ENCODE results near the gene NRSN2. TPM values are rescaled to one million over a fixed set of nuclear protein-coding genes. Genes with fewer than 3 reads are reported as not detected.

Gene NRSN2
- total and polyA plus RNA-seq, 7 experiments from 2014 or later: 0.24 to 2.1 (median 1.3) TPM

DNA sequence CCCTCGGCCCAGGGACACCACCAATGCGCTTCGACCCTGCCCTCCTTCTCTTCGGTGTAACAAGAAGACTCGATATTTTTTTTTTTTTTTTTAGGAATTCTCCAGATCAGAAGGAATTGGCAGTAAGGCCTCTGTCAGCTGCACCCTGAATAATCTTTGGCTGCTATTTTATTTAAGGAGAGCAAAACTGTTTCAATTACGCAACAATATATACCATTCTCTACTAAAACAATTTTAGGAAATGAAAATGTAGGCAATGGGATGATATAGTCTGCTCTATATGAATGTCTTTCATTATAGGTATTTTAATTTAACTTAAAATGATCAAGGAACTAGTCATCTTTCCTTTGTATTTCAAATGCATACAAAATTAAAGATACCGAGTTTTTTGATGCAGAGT lies 36.3 kb upstream of the NRSN2 start:
- ATAC-seq: no peak
- H3K4me1 ChIP-seq (ENCODE audit: control insufficient read depth in 2 of 2, insufficient read depth in 2 of 2, low read length in 2 of 2): peaks cover 0 to 18% of the 10 kb centered on the region in 2 donors
- H3K4me3 ChIP-seq (ENCODE audit: low read length): peak overlapping the region; percentile 40
- intact Hi-C loops (cut with micrococcal nuclease): loop anchor here (1.0 kb wide), 3 partner anchors 13 to 15 kb away; partner anchors contain the start of genes SOX12 (in 1 of the 2) and ZCCHC3 (in 1 of the 2)
- Mint-ChIP-seq H3K27ac (peak overlapping the region in 8 of 9 donors; percentile 37 to 88 (median 79)), H3K36me3 (no peaks in the 10 kb centered on the region), H3K27me3 (peaks cover 0 to 3% (median 0%) of the 10 kb centered on the region in 5 donors), H3K9me3 (no peaks in the 10 kb centered on the region), H3K4me3 (peak overlapping the region; percentile 81 to 90 (median 86)), H3K4me1 (peaks cover 11 to 25% (median 22%) of the 10 kb centered on the region in 7 donors)
- no peak for DNase-seq
- ChIA-PET CTCF (interaction anchor here (0.6 to 1.9 kb wide), 4 partner anchors 9 to 17 kb away, joined by 3 to 7 read pairs (median 4); no protein-coding TSS in a partner anchor), POLR2A (interaction anchor here (0.9 to 3.4 kb wide), 6 partner anchors 11 to 44 kb away, joined by 3 to 38 read pairs (median 4); partner anchors contain the start of genes SOX12 and ZCCHC3)
- no peaks in the 10 kb centered on the region for H3K9me3 ChIP-seq (ENCODE audit: control insufficient read depth in 2 of 3, low read length in 3 of 3)
- H3K27ac ChIP-seq (ENCODE audit: low read depth, low read length): no peak overlapping the region
- H3K27me3 ChIP-seq (ENCODE audit: control insufficient read depth in 2 of 2, insufficient read depth in 2 of 2, low read length in 2 of 2): no peaks in the 10 kb centered on the region
- H3K36me3 ChIP-seq (ENCODE audit: control insufficient read depth in 2 of 3, insufficient read depth in 3 of 3, low read length in 3 of 3): no peaks in the 10 kb centered on the region

DNA sequence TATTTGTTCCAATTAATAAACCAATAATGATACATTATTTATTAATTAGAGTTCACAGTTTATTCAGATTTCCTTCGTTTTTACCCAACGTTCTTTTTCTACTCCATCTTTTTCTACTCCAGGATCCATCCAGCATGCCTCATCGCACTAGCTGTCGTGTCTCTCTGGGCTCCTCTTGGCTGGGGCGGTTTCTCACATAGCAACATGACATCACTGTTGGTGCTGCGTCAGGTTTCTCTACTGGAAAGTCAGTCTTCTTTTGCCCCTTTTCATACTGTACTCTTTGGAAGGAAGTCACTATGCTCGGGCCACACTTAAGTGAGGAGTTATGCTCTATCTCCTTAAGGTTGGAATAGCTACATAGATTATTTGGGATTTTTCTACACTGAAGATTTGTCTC lies 35.3 kb upstream of the NRSN2 start:
- Mint-ChIP-seq H3K9me3 (no peaks in the 10 kb centered on the region), H3K27me3 (peaks cover 0 to 3% (median 0%) of the 10 kb centered on the region in 5 donors), H3K27ac (peak overlapping the region in 1 of 9 donors; percentile 47), H3K36me3 (no peaks in the 10 kb centered on the region), H3K4me3 (peak overlapping the region in 6 of 10 donors; percentile 5 to 26 (median 15)), H3K4me1 (peaks cover 11 to 25% (median 22%) of the 10 kb centered on the region in 7 donors)
- intact Hi-C loops (cut with micrococcal nuclease): no loop called here
- no peak for DNase-seq
- POLR2A ChIA-PET: interaction anchor here (0.8 to 2.4 kb wide), 3 partner anchors 13 to 15 kb away, joined by 3 to 8 read pairs (median 4); partner anchors contain the start of genes SOX12 and ZCCHC3
- CTCF ChIA-PET: no interaction called here
- no peaks in the 10 kb centered on the region for H3K9me3 ChIP-seq (ENCODE audit: control insufficient read depth in 2 of 3, low read length in 3 of 3)
- H3K27ac ChIP-seq (ENCODE audit: low read depth, low read length): no peak overlapping the region
- peaks cover 0 to 18% of the 10 kb centered on the region in 2 donors for H3K4me1 ChIP-seq (ENCODE audit: control insufficient read depth in 2 of 2, insufficient read depth in 2 of 2, low read length in 2 of 2)
- H3K4me3 ChIP-seq (ENCODE audit: low read length): no peak overlapping the region
- H3K36me3 ChIP-seq (ENCODE audit: control insufficient read depth in 2 of 3, insufficient read depth in 3 of 3, low read length in 3 of 3): no peaks in the 10 kb centered on the region
- ATAC-seq: no peak
- no peaks in the 10 kb centered on the region for H3K27me3 ChIP-seq (ENCODE audit: control insufficient read depth in 2 of 2, insufficient read depth in 2 of 2, low read length in 2 of 2)

DNA sequence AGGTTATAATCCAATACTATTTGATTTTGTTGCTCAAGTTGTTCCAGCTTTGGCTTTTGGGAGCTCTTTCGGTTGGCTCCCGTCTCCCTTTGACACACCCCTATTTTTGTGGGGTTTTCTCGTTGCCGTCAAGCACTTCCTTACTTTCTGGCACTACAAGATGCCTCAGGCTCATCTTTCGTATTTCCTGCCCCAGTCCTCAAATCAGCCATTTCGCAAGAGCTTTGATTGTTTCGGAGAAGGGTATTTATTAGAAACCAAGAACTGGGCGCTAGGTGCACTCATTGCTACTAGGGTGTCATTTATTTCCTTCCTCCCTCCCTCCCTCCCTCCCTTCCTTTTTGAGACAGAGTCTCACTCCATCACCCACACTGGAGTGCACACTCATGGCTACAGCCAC lies 34.8 kb upstream of the NRSN2 start:
- Histone ChIP-seq H3K4me1 (ENCODE audit: control insufficient read depth in 2 of 2, insufficient read depth in 2 of 2, low read length in 2 of 2) (peaks cover 0 to 18% of the 10 kb centered on the region in 2 donors), H3K9me3 (ENCODE audit: control insufficient read depth in 2 of 3, low read length in 3 of 3) (no peaks in the 10 kb centered on the region), H3K27me3 (ENCODE audit: control insufficient read depth in 2 of 2, insufficient read depth in 2 of 2, low read length in 2 of 2) (no peaks in the 10 kb centered on the region), H3K4me3 (ENCODE audit: low read length) (no peak overlapping the region), H3K27ac (ENCODE audit: low read depth, low read length) (no peak overlapping the region), H3K36me3 (ENCODE audit: control insufficient read depth in 2 of 3, insufficient read depth in 3 of 3, low read length in 3 of 3) (no peaks in the 10 kb centered on the region)
- Mint-ChIP-seq H3K4me1 (peaks cover 11 to 25% (median 22%) of the 10 kb centered on the region in 7 donors), H3K4me3 (peak overlapping the region in 1 of 10 donors; percentile 19), H3K27me3 (peaks cover 0 to 3% (median 0%) of the 10 kb centered on the region in 5 donors), H3K36me3 (no peaks in the 10 kb centered on the region), H3K27ac (no peak overlapping the region), H3K9me3 (no peaks in the 10 kb centered on the region)
- POLR2A ChIA-PET: interaction anchor here (0.6 to 2.4 kb wide), 5 partner anchors 12 to 162 kb away, joined by 3 to 8 read pairs (median 4); partner anchors contain the start of genes SOX12 and ZCCHC3
- intact Hi-C loops (cut with micrococcal nuclease): no loop called here
- DNase-seq (no peak), ATAC-seq (no peak)
- CTCF ChIA-PET: no interaction called here

DNA sequence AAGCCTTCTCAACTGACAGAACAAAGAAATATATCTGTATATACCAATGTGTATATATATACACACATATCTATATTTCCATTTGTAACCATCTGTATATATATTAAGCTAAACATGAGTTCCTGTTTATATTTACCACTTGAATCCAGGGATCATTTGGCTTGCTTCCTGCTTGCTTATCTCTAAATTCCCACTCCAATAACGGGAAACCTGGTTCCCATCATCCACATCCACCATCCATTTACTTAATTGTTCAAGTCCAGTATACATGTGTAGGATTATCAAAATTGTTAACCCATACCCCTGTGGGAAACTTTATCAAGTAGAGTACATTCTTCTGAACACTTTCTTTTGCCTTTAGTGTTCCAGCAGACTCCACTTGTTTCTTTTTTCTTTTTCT lies 34.0 kb upstream of the NRSN2 start:
- CTCF ChIA-PET: no interaction called here

DNA sequence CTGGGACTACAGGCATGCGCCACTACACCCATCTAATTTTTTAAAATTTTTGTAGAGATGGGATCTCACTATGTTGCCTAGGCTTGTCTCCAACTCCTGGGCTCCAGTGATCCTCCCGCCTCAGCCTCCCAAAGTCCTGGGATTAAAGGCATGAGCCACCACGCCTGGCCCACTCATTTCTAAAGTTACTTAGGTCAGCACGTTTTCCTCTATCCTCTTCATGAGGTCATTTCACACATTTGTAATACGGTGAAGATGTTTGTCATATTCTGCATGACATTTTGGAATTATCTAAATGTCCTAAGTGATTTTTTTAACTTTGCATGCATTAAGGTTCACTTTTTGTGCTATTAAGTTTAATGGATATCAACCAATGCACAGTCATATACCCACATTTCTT lies 33.5 kb upstream of the NRSN2 start:
- POLR2A ChIA-PET: interaction anchor here (1.4 to 2.4 kb wide), 2 partner anchors 12 to 14 kb away, joined by 3 to 8 read pairs; partner anchors contain the start of gene SOX12
- Histone ChIP-seq H3K4me1 (ENCODE audit: control insufficient read depth in 2 of 2, insufficient read depth in 2 of 2, low read length in 2 of 2) (peaks cover 0 to 18% of the 10 kb centered on the region in 2 donors), H3K27me3 (ENCODE audit: control insufficient read depth in 2 of 2, insufficient read depth in 2 of 2, low read length in 2 of 2) (no peaks in the 10 kb centered on the region), H3K36me3 (ENCODE audit: control insufficient read depth in 2 of 3, insufficient read depth in 3 of 3, low read length in 3 of 3) (no peaks in the 10 kb centered on the region), H3K27ac (ENCODE audit: low read depth, low read length) (no peak overlapping the region), H3K9me3 (ENCODE audit: control insufficient read depth in 2 of 3, low read length in 3 of 3) (no peaks in the 10 kb centered on the region), H3K4me3 (ENCODE audit: low read length) (no peak overlapping the region)
- Mint-ChIP-seq H3K27me3 (peaks cover 0 to 3% (median 0%) of the 10 kb centered on the region in 5 donors), H3K4me3 (no peak overlapping the region), H3K9me3 (no peaks in the 10 kb centered on the region), H3K27ac (no peak overlapping the region), H3K4me1 (peaks cover 11 to 25% (median 22%) of the 10 kb centered on the region in 7 donors), H3K36me3 (no peaks in the 10 kb centered on the region)
- CTCF ChIA-PET: no interaction called here
- intact Hi-C loops (cut with micrococcal nuclease): no loop called here
- ATAC-seq (no peak), DNase-seq (no peak)

More for the DNA sequence above, 34.0 kb upstream of the NRSN2 start:
- Mint-ChIP-seq H3K9me3 (no peaks in the 10 kb centered on the region), H3K27ac (no peak overlapping the region), H3K4me3 (peak overlapping the region in 1 of 10 donors; percentile 45), H3K27me3 (peaks cover 0 to 3% (median 0%) of the 10 kb centered on the region in 5 donors), H3K4me1 (peaks cover 11 to 25% (median 22%) of the 10 kb centered on the region in 7 donors), H3K36me3 (no peaks in the 10 kb centered on the region)
- POLR2A ChIA-PET: interaction anchor here (1.2 to 2.4 kb wide), 3 partner anchors 12 to 15 kb away, joined by 3 to 8 read pairs (median 3); partner anchors contain the start of gene SOX12
- no peak overlapping the region for H3K4me3 ChIP-seq (ENCODE audit: low read length)
- H3K36me3 ChIP-seq (ENCODE audit: control insufficient read depth in 2 of 3, insufficient read depth in 3 of 3, low read length in 3 of 3): no peaks in the 10 kb centered on the region
- H3K9me3 ChIP-seq (ENCODE audit: control insufficient read depth in 2 of 3, low read length in 3 of 3): no peaks in the 10 kb centered on the region
- H3K27me3 ChIP-seq (ENCODE audit: control insufficient read depth in 2 of 2, insufficient read depth in 2 of 2, low read length in 2 of 2): no peaks in the 10 kb centered on the region
- H3K27ac ChIP-seq (ENCODE audit: low read depth, low read length): no peak overlapping the region
- ATAC-seq (no peak), DNase-seq (no peak)
- peaks cover 0 to 18% of the 10 kb centered on the region in 2 donors for H3K4me1 ChIP-seq (ENCODE audit: control insufficient read depth in 2 of 2, insufficient read depth in 2 of 2, low read length in 2 of 2)
- intact Hi-C loops (cut with micrococcal nuclease): no loop called here

DNA sequence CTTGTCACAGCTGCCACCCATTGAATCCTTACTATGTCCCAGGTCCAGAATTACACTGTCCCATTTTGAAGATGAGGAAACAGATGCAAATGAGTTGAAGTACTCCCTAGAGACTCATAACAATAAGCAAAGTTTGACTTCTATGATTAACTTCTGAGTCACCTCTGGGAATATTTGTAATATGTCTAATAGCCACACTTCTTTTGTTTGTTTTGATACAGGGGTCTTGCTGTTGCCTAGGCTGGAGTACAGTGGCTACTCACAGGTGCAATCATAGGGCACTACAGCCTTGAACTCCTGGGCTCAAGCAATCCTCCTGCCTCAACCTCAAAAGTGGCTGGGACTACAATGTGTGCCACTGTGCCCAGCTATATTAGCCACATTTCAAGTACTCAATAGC lies 33.0 kb upstream of the NRSN2 start:
- intact Hi-C loops (cut with micrococcal nuclease): no loop called here

More for the DNA sequence above, 33.0 kb upstream of the NRSN2 start:
- Mint-ChIP-seq H3K27ac (no peak overlapping the region), H3K36me3 (no peaks in the 10 kb centered on the region), H3K4me1 (peaks cover 11 to 24% (median 22%) of the 10 kb centered on the region in 7 donors), H3K27me3 (peaks cover 0 to 3% (median 0%) of the 10 kb centered on the region in 5 donors), H3K4me3 (no peak overlapping the region), H3K9me3 (no peaks in the 10 kb centered on the region)
- no peaks in the 10 kb centered on the region for H3K36me3 ChIP-seq (ENCODE audit: control insufficient read depth in 2 of 3, insufficient read depth in 3 of 3, low read length in 3 of 3)
- POLR2A ChIA-PET: interaction anchor here (1.2 to 2.4 kb wide), 2 partner anchors 11 to 29 kb away, joined by 3 to 8 read pairs; partner anchors contain the start of gene SOX12
- no peak for DNase-seq
- ATAC-seq: no peak
- H3K27me3 ChIP-seq (ENCODE audit: control insufficient read depth in 2 of 2, insufficient read depth in 2 of 2, low read length in 2 of 2): no peaks in the 10 kb centered on the region
- CTCF ChIA-PET: no interaction called here
- no peaks in the 10 kb centered on the region for H3K9me3 ChIP-seq (ENCODE audit: control insufficient read depth in 2 of 3, low read length in 3 of 3)
- H3K4me3 ChIP-seq (ENCODE audit: low read length): no peak overlapping the region
- H3K27ac ChIP-seq (ENCODE audit: low read depth, low read length): no peak overlapping the region
- peaks cover 0 to 18% of the 10 kb centered on the region in 2 donors for H3K4me1 ChIP-seq (ENCODE audit: control insufficient read depth in 2 of 2, insufficient read depth in 2 of 2, low read length in 2 of 2)

Measured in naive thymus-derived CD4-positive, alpha-beta T cell (primary cell).